GM23248 (cell line): ENCODE measurements around the gene ANXA11.

Source experiments
- EZH2 ChIP-seq: fragments of 200-600 bp; sonication (generic); IDR thresholded peaks from 2 replicates; pipeline ENCODE4 v1.6.1; 2018; ENCODE audit warnings: antibody characterized with exemption, mild to moderate bottlenecking; ENCODE audit not compliant: insufficient read depth, poor library complexity, severe bottlenecking
- EZH2phosphoT487 ChIP-seq: fragments of 200-600 bp; sonication (generic); IDR thresholded peaks from 2 replicates; pipeline ENCODE4 v1.6.1; 2018; ENCODE audit warnings: antibody characterized with exemption, moderate library complexity, mild to moderate bottlenecking, low read depth; ENCODE audit not compliant: insufficient read depth

GRCh38 chr10:80139265-80139664 lies 66.1 kb downstream of the ANXA11 start:
- TF ChIP-seq EZH2 (no peak), EZH2phosphoT487 (no peak)
